Stimulated activated CD8-positive, alpha-beta memory T cell treated with anti-CD3 and anti-CD28 coated beads, Interleukin-15, amount 100 ng/mL, for 48 hours (primary cell): Measurements from ENCODE around the gene TMEM59.
"Not testable (repeated sequence)": the region's sequence is repeated elsewhere in the genome, so short reads cannot be mapped to it uniquely, and the experiment has no call there.

Experiments used
- DNase-seq, 2 donors: peaks; one replicate each; pipeline ENCODE4 v3.0.0-alpha.2; 2020; ENCODE audit warnings: low read depth in 2 of 2

Gene TMEM59

GRCh38 chr1:54053745-54054437, 887 bp upstream of the TMEM59 start:
- no peak for DNase-seq

DNA sequence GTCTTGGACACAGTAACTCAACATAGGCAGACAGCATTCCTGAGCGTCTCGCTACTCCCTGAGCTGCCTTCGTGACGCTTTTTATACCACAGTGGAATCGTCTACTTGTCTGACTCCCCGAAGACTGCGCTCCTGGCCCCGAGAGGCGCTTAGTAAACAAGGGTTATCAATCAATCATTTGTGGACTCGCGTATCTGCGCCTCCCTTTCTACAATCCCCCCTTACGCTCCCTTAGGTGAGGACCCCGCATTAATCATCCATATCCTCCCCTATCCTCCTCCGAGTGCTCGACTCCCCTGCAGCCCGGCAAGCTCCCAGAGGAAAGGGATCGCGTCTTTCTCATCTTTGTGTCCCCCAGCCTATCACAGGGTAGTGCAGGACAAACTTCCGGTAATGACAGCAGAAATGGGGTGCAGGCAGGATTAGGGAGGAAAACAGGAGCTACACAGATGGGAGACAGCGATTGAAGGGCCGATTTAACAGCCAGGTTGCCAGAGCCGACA, 522 bp downstream of the TMEM59 start:
- peak in 1 of 2 donors; percentile 1 for DNase-seq

DNA sequence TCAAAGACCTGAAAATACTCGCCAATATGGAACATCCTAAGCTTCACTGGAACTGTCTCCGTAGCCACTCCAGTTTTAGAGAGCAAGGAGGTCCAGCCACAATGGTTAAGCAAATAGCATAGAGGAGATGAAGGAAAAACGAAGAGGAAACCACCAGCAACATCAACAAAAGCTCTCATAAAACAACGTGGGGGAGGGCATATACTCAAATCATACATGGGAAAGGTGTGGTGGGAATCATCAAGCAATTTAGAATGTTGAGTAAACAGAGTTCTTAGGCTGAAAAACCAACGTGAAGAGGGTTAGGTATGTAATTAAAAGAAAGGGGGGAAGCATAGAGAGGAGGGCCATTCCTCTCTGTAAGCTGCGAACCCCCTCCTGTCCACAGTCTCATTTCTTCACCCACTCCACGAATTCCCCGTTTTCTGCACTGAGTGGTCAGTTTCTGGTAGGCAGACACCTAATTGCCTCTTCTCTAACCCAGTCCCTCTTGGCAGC, 1.0 kb downstream of the TMEM59 start:
- DNase-seq = no peak

DNA sequence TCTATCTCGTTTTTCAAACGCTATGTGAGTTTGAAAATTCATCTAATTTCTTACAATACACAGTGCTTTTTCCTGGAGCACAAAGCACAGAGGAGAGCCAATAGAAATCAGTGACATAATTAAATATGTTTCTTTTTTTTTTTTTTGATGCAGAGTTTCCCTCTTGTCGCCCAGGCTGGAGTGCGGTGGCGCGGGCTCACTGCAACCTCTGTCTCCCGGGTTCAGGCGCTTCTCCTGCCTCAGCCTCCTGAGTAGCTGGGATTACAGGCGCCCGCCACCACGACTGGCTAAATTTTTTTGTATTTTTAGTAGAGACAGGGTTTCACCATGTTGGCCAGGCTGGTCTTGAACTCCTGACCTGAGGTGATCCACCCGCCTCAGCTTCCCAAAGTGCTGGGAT, 2.6 kb downstream of the TMEM59 start:
- not testable (repeated sequence) for DNase-seq

DNA sequence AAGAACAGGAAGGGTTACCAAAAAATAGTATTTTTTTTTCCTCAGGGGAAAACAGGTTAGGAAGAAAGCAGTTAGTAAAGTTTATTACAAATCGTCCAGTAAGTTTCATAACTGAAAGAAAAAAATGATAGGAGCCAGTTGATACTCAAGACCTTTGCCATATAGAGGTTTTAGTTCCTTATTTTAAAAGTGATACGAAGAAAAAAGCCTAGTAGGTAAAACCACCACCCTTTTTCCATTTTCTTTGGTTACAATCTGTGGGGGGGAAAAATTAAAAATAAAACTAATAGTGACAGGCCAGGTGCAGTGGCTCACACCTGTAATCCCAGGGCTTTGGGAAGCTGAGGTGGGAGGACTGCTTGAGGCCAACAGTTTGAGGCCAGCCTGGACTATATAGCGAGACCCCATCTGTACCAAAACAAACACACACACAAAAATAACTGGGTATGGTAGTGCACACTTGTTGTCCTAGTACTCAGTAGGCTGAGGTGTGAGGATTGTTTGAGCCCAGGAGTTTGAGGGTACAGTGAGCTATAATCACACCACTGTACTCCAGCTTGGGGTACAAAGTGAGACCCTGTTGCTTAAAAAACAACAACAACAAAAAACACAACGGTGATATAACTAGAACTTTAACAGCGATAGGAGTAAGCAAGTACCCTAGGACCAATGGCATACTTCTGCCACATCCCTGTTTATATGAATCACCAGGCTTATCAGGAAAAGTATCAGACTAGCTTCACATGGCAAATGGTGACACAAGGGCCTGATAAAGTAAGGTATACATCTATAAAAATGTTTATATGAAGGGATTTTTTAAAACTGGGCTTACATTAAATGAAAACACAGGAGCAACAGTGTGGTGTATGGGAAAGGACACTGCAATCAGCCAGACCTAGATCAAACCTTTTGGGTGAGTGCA, 5.4 kb downstream of the TMEM59 start:
- no peak for DNase-seq

DNA sequence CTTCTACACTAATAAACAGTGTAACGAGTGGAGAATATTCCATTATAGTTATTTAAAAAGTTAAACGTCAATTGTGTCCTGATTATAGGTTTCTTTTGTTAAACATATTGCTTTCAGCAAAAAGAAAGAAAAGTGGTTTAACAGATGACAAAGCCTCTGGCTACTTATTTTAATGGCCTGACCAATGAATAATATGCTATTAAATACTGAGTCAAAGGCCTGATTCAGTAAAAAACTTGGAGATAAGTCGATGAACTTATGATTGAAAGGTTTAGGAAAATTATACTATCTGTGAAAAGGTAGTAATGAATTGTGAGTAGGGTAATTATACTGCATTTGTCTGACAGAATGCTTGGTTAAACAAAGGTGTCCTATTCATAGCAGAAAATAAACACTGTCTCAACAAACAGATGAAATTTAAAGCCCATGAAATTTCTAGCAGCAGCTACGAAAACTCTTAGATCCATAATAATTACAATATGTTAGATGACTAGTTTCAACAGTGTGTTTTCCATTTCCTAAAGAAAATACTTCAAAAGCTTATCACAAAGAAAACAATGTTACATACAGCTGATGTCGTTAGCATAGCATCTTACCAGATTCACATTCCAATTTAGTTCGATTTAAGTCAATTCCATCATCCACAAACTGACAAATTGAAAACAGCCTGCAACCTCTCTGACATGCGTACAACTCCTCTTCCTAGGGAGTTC, 6.2 kb downstream of the TMEM59 start:
- no peak for DNase-seq

DNA sequence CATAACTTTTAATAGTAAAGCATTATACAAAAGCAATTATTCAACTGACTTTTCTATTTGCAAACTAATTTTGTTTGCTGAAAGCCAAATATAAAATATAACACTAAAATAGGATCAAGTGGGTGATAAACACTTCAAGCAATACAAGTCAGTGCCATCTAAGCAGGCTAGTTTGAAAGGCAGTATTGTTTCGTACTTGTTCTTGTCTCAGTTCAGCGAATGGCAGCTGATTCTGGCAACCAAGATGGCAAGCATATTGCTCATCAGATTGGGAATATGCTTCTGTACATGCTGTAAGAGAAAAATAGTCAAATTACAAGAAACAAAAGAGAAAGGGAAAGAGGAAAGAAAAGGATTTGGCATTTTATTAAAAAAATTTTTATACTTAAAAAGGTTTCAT, 7.5 kb downstream of the TMEM59 start:
- no peak for DNase-seq

- no peak for DNase-seq
Observed at GRCh38 chr1:54041806-54042205, 11.2 kb downstream of the TMEM59 start.

GRCh38 chr1:54037476-54037875, 15.5 kb downstream of the TMEM59 start:
- no peak for DNase-seq

- DNase-seq = no peak
Observed at GRCh38 chr1:54028306-54029251, 24.4 kb downstream of the TMEM59 start.

- no peak for DNase-seq
Observed at GRCh38 chr1:54027848-54028247, 25.2 kb downstream of the TMEM59 start.

DNA sequence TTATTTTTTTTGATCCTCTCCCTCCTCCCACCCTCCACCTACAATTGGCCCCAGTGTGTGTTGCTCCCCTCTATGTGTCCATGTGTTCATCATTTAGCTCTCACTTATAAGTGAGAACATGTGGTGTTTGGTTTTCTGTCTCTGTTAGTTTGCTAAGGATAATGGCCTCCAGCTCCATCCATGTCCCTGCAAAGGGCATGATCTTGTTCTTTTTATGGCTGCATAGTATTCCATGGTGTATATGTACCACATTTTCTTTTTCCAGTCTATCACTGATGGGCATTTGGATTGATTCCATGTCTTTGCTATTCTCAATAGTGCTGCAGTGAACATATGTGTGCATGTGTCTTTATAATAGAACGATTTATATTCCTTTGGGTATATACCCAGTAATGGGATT, 28.2 kb downstream of the TMEM59 start:
- DNase-seq = not testable (repeated sequence)

- DNase-seq = no peak
Observed at GRCh38 chr1:54024358-54024757, 28.6 kb downstream of the TMEM59 start.

DNA sequence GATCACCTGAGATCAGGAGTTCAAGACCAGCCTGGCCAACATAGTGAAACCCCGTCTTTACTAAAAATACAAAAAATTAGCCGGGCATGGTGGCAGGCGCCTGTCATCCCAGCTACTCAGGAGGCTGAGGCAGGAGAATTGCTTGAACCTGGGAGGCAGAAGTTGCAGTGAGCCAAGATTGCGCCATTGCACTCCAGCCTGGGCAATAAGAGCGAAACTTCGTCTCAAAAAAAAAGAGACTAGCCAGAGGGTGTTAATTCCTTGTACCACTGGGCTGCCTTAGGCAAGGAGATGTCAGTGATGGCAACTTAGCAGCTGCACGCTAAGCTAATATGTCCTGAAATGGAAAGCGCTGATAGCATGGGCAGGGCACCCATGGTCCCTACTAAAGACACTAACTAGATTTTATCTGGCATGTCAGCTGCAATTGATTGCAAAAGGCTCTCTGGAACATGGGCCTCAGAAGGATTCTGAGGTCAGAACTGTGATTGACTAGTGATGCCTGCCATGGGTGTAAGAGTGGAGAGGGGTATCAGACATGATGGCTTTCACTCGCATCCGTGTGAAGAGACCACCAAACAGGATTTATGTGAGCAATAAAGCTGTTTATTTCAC, 33.3 kb downstream of the TMEM59 start:
- DNase-seq = not testable (repeated sequence)

DNA sequence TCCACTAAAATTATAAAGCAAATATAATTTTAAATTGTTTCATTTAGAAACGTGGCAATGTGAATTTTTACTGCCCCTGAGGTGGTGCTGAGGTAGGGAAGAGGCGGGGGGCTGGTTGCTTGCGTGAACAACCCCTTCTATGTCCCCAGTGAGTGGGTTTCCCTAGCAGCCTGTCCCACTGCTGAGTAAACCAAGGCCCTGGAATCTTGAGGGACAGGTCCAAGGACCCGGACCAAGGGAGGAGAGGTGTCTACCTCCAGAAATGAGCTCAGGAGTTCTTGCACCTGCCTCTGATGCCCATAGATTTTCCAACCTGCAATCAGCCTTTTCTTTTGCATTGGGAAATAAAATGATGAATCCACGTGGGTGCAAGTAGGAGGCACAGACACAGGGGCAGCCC, 34.4 kb downstream of the TMEM59 start:
- no peak for DNase-seq

GRCh38 chr1:54017979-54018378, 35.0 kb downstream of the TMEM59 start, which contains the start of gene LDLRAD1:
TSS of gene LDLRAD1 (minus strand) at chr1:54018186. CDS start at chr1:54018112, 74 bp downstream.
- no peak for DNase-seq

DNA sequence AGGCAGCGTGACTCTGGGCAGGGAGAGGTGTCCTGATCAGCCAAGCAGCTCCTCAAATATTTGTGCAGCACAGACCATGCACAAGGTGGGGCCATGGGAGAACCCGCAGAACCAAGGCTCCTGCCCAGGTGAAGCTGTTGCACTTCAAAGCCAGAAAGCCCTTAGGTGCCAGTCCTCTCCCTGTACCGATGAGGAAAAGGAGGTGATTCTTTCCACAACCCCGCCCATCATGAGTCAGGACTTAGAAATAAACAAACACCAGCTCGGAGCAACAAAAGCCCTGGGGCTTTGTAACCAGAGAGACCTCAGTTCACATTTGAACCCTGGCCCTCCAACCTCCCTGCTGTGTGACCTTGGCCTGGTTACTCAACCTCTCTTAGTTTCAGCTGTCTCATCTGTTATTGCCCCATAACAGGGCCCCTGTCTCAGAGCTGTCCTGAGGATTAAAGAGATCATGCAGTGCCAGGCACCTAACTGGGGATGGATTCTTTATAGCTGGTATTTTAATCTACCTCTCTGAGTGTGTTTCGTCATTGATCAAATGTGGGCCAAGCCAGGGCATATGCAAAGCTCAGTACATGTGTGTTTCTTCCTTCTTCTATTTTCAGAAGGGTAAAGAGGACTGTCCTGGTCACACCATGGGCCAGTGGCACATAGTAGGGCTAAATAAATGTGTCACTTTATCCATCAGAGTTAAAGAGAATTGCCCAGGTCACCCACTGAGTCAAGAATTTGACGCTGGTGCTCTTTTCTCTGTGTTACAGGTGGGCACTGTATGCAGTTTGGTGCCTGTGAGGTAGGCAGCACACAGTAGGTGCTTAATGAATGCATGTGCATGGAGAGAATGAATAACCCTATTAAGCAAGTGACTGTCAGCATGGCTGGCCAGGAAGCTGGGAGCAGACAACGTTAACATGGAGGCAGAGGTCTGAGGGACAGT, 36.4 kb downstream of the TMEM59 start:
- DNase-seq = no peak

DNA sequence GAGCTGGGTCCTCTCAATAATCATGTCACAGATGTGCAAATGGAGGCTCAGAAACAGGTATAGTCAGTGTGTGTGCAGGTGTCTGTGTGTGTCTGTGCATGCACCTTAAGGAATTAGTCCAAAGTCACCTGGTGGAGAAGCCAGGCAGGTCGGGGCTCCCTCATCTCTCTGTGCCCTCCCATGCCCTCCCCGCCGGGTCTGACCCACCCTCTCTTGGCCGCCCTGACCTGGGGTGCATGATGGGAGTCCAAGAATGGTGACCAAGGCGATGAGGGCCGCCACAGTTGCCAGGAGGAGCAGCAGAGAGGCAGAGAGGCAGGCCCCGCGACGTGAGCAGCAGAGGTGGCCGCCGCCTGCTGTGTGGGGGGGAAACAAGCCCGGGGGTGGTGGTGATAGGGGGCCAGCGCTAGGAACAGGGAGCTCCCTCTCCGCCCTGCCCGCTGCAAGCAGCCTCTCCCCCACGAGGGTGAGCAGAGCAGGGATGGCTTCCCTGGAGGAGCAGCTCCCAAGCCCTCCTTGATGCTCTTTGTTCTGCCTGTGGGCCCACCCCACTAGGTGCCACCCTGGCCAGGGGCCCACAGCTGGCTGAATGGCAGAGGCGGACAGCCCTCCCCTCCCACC, 38.9 kb downstream of the TMEM59 start:
- no peak for DNase-seq
